Measurements from ENCODE around the gene ESYT3.
"Not testable (repeated sequence)": the region's sequence is repeated elsewhere in the genome, so short reads cannot be mapped to it uniquely, and the experiment has no call there.

ESYT3 gene

GRCh38 chr3:138424323-138424722 is 10.1 kb upstream of the ESYT3 start:
- H3K27me3 ChIP-seq (ENCODE audit: insufficient read depth, low read depth): no peaks in the 10 kb centered on the region
- no peak overlapping the region for H3K4me2 ChIP-seq
- H3K27ac ChIP-seq: no peak overlapping the region
- H3K4me1 ChIP-seq (ENCODE audit: low read depth, poor library complexity, severe bottlenecking): no peaks in the 10 kb centered on the region
- no peak overlapping the region for H3K9ac ChIP-seq
- H2AFZ ChIP-seq (ENCODE audit: low read depth): no peak overlapping the region
- H4K20me1 ChIP-seq (ENCODE audit: insufficient read depth): no peaks in the 10 kb centered on the region
- no peaks in the 10 kb centered on the region for H3K36me3 ChIP-seq (ENCODE audit: insufficient read depth)
- H3K79me2 ChIP-seq (ENCODE audit: insufficient read depth, low read depth): no peaks in the 10 kb centered on the region
- no peak overlapping the region for H3K4me3 ChIP-seq (IDR thresholded peaks at IDR 0.05; ENCODE audit: insufficient read depth, low read depth, low read length)
- TF ChIP-seq CTCF (conservative IDR thresholded peaks at IDR 0.05; ENCODE audit: low read depth, low read length): no peak

- H3K4me1 ChIP-seq (ENCODE audit: low read depth, poor library complexity, severe bottlenecking): no peaks in the 10 kb centered on the region
- TF ChIP-seq CTCF (conservative IDR thresholded peaks at IDR 0.05; ENCODE audit: low read depth, low read length): peak; percentile 32; the same call in 1 of the 2 replicates
- no peaks in the 10 kb centered on the region for H3K27me3 ChIP-seq (ENCODE audit: insufficient read depth, low read depth)
- no peak overlapping the region for H3K9ac ChIP-seq
- no peak overlapping the region for H2AFZ ChIP-seq (ENCODE audit: low read depth)
- H3K4me3 ChIP-seq (IDR thresholded peaks at IDR 0.05; ENCODE audit: insufficient read depth, low read depth, low read length): no peak overlapping the region
- no peaks in the 10 kb centered on the region for H4K20me1 ChIP-seq (ENCODE audit: insufficient read depth)
- H3K36me3 ChIP-seq (ENCODE audit: insufficient read depth): no peaks in the 10 kb centered on the region
- no peak overlapping the region for H3K4me2 ChIP-seq
- H3K27ac ChIP-seq: no peak overlapping the region
- no peaks in the 10 kb centered on the region for H3K79me2 ChIP-seq (ENCODE audit: insufficient read depth, low read depth)
Observed at GRCh38 chr3:138426211-138426610, 8.2 kb upstream of the ESYT3 start.

- H3K79me2 ChIP-seq (ENCODE audit: insufficient read depth, low read depth); H2AFZ ChIP-seq (ENCODE audit: low read depth); H3K4me2 ChIP-seq; H3K27me3 ChIP-seq (ENCODE audit: insufficient read depth, low read depth); H3K4me3 ChIP-seq (IDR thresholded peaks at IDR 0.05; ENCODE audit: insufficient read depth, low read depth, low read length); H3K4me1 ChIP-seq (ENCODE audit: low read depth, poor library complexity, severe bottlenecking); H4K20me1 ChIP-seq (ENCODE audit: insufficient read depth); H3K9ac ChIP-seq; H3K27ac ChIP-seq; H3K36me3 ChIP-seq (ENCODE audit: insufficient read depth): not testable (repeated sequence)
Observed at GRCh38 chr3:138426754-138427153, 7.7 kb upstream of the ESYT3 start.

- H2AFZ ChIP-seq (ENCODE audit: low read depth): no peak overlapping the region
Observed at GRCh38 chr3:138429665-138430064, 4.8 kb upstream of the ESYT3 start.

More at GRCh38 chr3:138429665-138430064, 4.8 kb upstream of the ESYT3 start:
- H3K9ac ChIP-seq: no peak overlapping the region
- no peaks in the 10 kb centered on the region for H3K79me2 ChIP-seq (ENCODE audit: insufficient read depth, low read depth)
- TF ChIP-seq CTCF (conservative IDR thresholded peaks at IDR 0.05; ENCODE audit: low read depth, low read length): no peak
- no peaks in the 10 kb centered on the region for H3K27me3 ChIP-seq (ENCODE audit: insufficient read depth, low read depth)
- H3K4me3 ChIP-seq (IDR thresholded peaks at IDR 0.05; ENCODE audit: insufficient read depth, low read depth, low read length): no peak overlapping the region
- H3K4me2 ChIP-seq: no peak overlapping the region
- H3K36me3 ChIP-seq (ENCODE audit: insufficient read depth): no peaks in the 10 kb centered on the region
- no peak overlapping the region for H3K27ac ChIP-seq
- H4K20me1 ChIP-seq (ENCODE audit: insufficient read depth): no peaks in the 10 kb centered on the region
- H3K4me1 ChIP-seq (ENCODE audit: low read depth, poor library complexity, severe bottlenecking): no peaks in the 10 kb centered on the region

Data from KMS-11 (cell line).